HL-60/S4 treated with retinoic acid at 250 ng/mL for 4 days and 3 days (cell line): ENCODE data around the gene ZNF438.

ENCODE experiments used
- in situ Hi-C: fragments of 300-500 bp; cut with MboI; formaldehyde crosslinking; loops from 2 replicates; pipeline ENCODE4 v1.7.0; 2022; ENCODE audit warnings: low sequenced_read_pairs

ZNF438 gene

GRCh38 chr10:31014161-31014875 is 17.3 kb downstream of the ZNF438 start:
- in situ Hi-C loops, result no loop called here

GRCh38 chr10:31013331-31013730 is 18.3 kb downstream of the ZNF438 start:
- in situ Hi-C loops, result no loop called here

GRCh38 chr10:31011665-31012022 is 20.0 kb downstream of the ZNF438 start:
- in situ Hi-C loops, result no loop called here

- in situ Hi-C loops, result no loop called here
These were observed 20.5 kb downstream of the ZNF438 start for GRCh38 chr10:31011017-31011664.

GRCh38 chr10:31010062-31010461 is 21.6 kb downstream of the ZNF438 start:
- in situ Hi-C loops, result no loop called here

- in situ Hi-C loops, result no loop called here
These were observed 25.8 kb downstream of the ZNF438 start for GRCh38 chr10:31005895-31006294.

GRCh38 chr10:31004611-31005193 is 27.0 kb downstream of the ZNF438 start:
- in situ Hi-C loops, result no loop called here

- in situ Hi-C loops, result no loop called here
These were observed 29.9 kb downstream of the ZNF438 start for GRCh38 chr10:31001740-31002139.

GRCh38 chr10:31000867-31001266 is 30.8 kb downstream of the ZNF438 start:
- in situ Hi-C loops, result no loop called here

GRCh38 chr10:31000071-31000782 is 31.4 kb downstream of the ZNF438 start:
- in situ Hi-C loops, result no loop called here

GRCh38 chr10:30999070-30999712 is 32.5 kb downstream of the ZNF438 start:
- in situ Hi-C loops, result no loop called here

GRCh38 chr10:30997536-30998235 is 34.0 kb downstream of the ZNF438 start:
- in situ Hi-C loops, result no loop called here

GRCh38 chr10:30996481-30997005 is 35.1 kb downstream of the ZNF438 start:
- in situ Hi-C loops, result no loop called here

GRCh38 chr10:30995081-30995770 is 36.4 kb downstream of the ZNF438 start:
- in situ Hi-C loops, result no loop called here

- in situ Hi-C loops, result no loop called here
These were observed 38.5 kb downstream of the ZNF438 start for GRCh38 chr10:30993155-30993554.

- in situ Hi-C loops, result no loop called here
These were observed 39.0 kb downstream of the ZNF438 start for GRCh38 chr10:30992681-30993080.

GRCh38 chr10:30991647-30992011 is 40.0 kb downstream of the ZNF438 start:
- in situ Hi-C loops, result no loop called here

GRCh38 chr10:30990971-30991646 is 40.6 kb downstream of the ZNF438 start:
- in situ Hi-C loops, result no loop called here

GRCh38 chr10:30990351-30990750 is 41.3 kb downstream of the ZNF438 start:
- in situ Hi-C loops, result no loop called here
